GM21825 (cell line): ENCODE data around the gene RPS27L.
"Not testable (repeated sequence)": the region's sequence is repeated elsewhere in the genome, so short reads cannot be mapped to it uniquely, and the experiment has no call there.

Experiments used
- ATAC-seq: cut with Tn5 transposase; IDR thresholded peaks from one replicate; pipeline ENCODE4 v1.9.1; 2021; ENCODE audit warnings: mild to moderate bottlenecking, moderate library complexity; ENCODE audit not compliant: unreplicated experiment

The RPS27L gene

GRCh38 chr15:63103416-63103815 is 53.9 kb downstream of the RPS27L start:
- ATAC-seq, result no peak

- not testable (repeated sequence) for ATAC-seq
These were observed 57.7 kb downstream of the RPS27L start for GRCh38 chr15:63099581-63099980.

- ATAC-seq, result not testable (repeated sequence)
These were observed 58.4 kb downstream of the RPS27L start for GRCh38 chr15:63098901-63099300.
